Esophagus (tissue), 2 donors: ENCODE results near the gene ABI3. TPM values are rescaled to one million over a fixed set of nuclear protein-coding genes. Genes with fewer than 3 reads are reported as not detected.

Experiments
- H3K27ac ChIP-seq, 2 donors: one replicate each; pipeline ENCODE4 v1.5.1; 2013; ENCODE audit warnings: low read depth in 2 of 2, mild to moderate bottlenecking in 2 of 2, inconsistent platforms in 1 of 2, low read length in 1 of 2, moderate library complexity in 1 of 2
- H3K27me3 ChIP-seq, 2 donors: one replicate each; pipeline ENCODE4 v1.6.1; 2013; ENCODE audit warnings: low read length in 2 of 2, control low read depth in 1 of 2, mild to moderate bottlenecking in 1 of 2; ENCODE audit not compliant: insufficient read depth in 2 of 2, control insufficient read depth in 1 of 2
- H3K36me3 ChIP-seq, 2 donors: one replicate each; pipeline ENCODE4 v1.6.1; 2013; ENCODE audit warnings: low read length in 1 of 2; ENCODE audit not compliant: control insufficient read depth in 2 of 2, insufficient read depth in 2 of 2
- H3K4me1 ChIP-seq, 2 donors: one replicate each; pipeline ENCODE4 v1.6.1; 2013; ENCODE audit warnings: low read length in 1 of 2; ENCODE audit not compliant: control insufficient read depth in 2 of 2, insufficient read depth in 2 of 2
- H3K4me3 ChIP-seq, 2 donors: one replicate each; pipeline ENCODE4 v1.5.1; 2013; ENCODE audit warnings: low read length in 2 of 2, mild to moderate bottlenecking in 2 of 2, low read depth in 1 of 2, moderate library complexity in 1 of 2
- H3K9me3 ChIP-seq, 2 donors: one replicate each; pipeline ENCODE4 v1.6.1; 2013; ENCODE audit warnings: mild to moderate bottlenecking in 2 of 2, low read depth in 1 of 2, low read length in 1 of 2, moderate library complexity in 1 of 2; ENCODE audit not compliant: control insufficient read depth in 2 of 2, insufficient read depth in 1 of 2
- WGBS, 2 donors: extraction: QIAGEN DNeasy Blood & Tissue Kit; methylation state at CpG; one replicate each; pipeline ENCODE4 v1.1.7; 2013; 5-methylcytosine and 5-hydroxymethylcytosine counted together
- polyA plus RNA-seq, 2 donors: library from polyadenylated mRNA; stranded (reverse); fragments of 200-250 nt; gene quantifications; one replicate each; pipeline ENCODE4 v1.2.3, GENCODE V29; 2013
- donor health status: healthy with polysubstance abuse.
- donor health status: Bipolar disorder and iron deficiency.

The ABI3 gene
- polyA plus RNA-seq, 2 donors: 2.4 to 4.1 TPM

DNA sequence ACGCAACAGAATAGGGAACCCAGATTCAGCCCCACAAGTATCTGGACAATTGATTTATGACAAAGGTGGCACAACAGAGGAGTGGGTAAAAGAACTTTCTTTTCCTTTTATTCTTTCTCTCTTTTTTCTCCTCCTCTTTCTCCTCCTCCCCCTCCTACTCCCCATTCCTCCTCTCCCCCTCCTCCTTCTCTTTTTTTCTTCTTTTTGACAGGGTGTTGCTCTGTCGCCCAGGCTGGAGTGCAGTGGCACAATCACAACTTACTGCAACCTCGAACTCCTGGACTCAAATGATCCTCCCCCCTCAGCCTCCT lies 16.3 kb upstream of the ABI3 start:
- Histone ChIP-seq H3K4me3 (no peak overlapping the region), H3K9me3 (no peaks in the 10 kb centered on the region), H3K36me3 (no peaks in the 10 kb centered on the region), H3K27me3 (no peaks in the 10 kb centered on the region), H3K27ac (peak overlapping the region in 1 of 2 donors; percentile 67), H3K4me1 (no peaks in the 10 kb centered on the region)
- 41 to 46% methylated on average over 3 of the region's 3 CpGs for WGBS, 2 donors

DNA sequence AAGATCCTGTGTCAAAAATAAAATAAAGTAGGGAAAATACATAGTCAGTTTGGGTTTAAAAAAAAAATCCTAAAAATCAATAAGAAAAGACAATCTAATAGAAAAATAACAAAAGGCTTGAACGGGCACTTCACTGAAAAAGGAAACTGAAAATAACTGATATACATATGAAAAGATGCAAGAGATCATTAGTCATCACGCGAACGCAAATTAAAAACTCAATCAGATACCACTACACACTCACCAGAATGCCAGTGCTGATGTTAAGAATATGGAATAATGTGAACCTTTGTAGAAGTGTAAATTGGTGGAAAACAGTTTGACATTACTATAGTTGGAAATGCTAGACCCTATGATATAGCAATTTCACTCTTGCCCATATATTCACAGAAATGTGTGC lies 14.8 kb upstream of the ABI3 start:
- H3K4me1 ChIP-seq: no peaks in the 10 kb centered on the region
- no peak overlapping the region for H3K27ac ChIP-seq
- no peaks in the 10 kb centered on the region for H3K27me3 ChIP-seq
- no peaks in the 10 kb centered on the region for H3K36me3 ChIP-seq
- H3K4me3 ChIP-seq: no peak overlapping the region
- no peaks in the 10 kb centered on the region for H3K9me3 ChIP-seq
- 56 to 58% methylated on average over 4 of the region's 4 CpGs for WGBS, 2 donors

DNA sequence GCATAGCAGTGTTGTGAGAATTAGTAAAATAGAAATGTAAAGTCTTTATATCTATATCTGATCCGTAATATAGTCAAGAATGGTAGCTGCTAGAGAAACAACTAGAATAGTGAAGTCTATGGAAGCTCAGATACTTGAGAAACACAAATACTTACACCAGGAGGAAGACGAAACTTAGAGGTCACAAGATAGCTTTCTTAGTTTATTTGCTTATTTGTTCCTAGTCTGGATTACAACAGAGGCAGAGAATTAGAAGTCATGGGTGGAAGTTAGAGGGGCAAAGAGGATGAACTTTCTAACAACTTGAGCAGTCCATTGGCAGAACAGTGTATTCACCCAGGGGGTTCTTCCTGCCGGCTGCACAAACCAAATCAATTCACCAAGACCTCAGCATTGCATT lies 14.0 kb upstream of the ABI3 start:
- Histone ChIP-seq H3K4me1 (no peaks in the 10 kb centered on the region), H3K9me3 (no peaks in the 10 kb centered on the region), H3K27ac (no peak overlapping the region), H3K36me3 (no peaks in the 10 kb centered on the region), H3K4me3 (no peak overlapping the region), H3K27me3 (no peaks in the 10 kb centered on the region)
- 84 to 91% methylated on average over 3 of the region's 3 CpGs for WGBS, 2 donors

DNA sequence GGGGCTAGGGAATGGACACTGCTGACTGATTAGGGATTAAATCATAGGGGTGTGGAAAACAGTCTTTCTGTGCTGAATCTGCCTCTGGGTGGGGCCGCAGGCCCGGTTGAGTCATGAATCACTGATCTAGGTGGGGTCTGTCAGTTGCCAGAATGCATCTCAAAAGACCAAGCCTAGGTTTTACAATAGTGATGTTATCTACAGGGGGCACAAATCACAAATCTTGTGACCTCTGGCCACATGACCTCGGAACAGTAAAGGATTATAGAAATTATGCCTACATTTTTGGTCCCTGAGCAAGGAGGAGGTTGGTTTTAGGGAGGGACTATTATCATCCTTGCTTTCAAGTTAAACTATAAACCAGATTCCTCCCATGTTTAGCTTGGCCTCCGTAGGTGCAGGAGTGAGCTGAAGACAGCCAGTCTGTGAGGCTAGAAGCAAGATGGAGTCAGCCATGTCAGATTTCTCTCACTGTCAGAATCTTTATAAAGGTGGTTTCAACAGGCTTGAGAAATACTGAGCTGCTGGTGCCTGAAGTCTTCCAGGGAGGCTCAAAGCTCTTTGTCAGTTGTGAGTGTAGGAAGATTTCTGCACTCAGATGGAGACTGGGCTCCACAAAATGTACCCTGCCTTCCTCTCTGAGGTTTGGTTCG lies 13.0 kb upstream of the ABI3 start:
- 42 to 52% methylated on average over 5 of the region's 5 CpGs for WGBS, 2 donors
- Histone ChIP-seq H3K36me3 (no peaks in the 10 kb centered on the region), H3K27ac (no peak overlapping the region), H3K27me3 (no peaks in the 10 kb centered on the region), H3K4me1 (no peaks in the 10 kb centered on the region), H3K4me3 (no peak overlapping the region), H3K9me3 (no peaks in the 10 kb centered on the region)

DNA sequence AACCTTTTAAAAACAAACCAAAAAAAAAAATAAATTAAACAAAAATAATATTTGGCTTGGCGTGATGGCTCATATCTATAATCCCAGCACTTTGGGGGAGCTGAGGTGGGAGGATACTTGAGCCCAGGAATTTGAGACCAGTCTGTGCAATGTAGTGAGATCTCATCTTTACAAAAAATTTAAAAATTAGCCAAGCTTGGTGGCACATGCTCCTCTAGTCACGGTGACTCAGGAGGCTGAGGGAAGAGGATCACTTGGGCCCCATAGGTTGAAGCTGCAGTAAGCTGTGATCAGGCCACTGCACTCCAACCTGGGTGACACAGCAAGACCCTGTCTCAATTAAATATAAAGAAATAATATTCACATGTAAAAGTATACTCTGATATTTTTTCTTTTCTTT lies 12.3 kb upstream of the ABI3 start:
- Histone ChIP-seq H3K27me3 (no peaks in the 10 kb centered on the region), H3K4me3 (no peak overlapping the region), H3K27ac (no peak overlapping the region), H3K4me1 (no peaks in the 10 kb centered on the region), H3K36me3 (no peaks in the 10 kb centered on the region), H3K9me3 (no peaks in the 10 kb centered on the region)
- 87 to 97% methylated on average over 2 of the region's 2 CpGs for WGBS, 2 donors

DNA sequence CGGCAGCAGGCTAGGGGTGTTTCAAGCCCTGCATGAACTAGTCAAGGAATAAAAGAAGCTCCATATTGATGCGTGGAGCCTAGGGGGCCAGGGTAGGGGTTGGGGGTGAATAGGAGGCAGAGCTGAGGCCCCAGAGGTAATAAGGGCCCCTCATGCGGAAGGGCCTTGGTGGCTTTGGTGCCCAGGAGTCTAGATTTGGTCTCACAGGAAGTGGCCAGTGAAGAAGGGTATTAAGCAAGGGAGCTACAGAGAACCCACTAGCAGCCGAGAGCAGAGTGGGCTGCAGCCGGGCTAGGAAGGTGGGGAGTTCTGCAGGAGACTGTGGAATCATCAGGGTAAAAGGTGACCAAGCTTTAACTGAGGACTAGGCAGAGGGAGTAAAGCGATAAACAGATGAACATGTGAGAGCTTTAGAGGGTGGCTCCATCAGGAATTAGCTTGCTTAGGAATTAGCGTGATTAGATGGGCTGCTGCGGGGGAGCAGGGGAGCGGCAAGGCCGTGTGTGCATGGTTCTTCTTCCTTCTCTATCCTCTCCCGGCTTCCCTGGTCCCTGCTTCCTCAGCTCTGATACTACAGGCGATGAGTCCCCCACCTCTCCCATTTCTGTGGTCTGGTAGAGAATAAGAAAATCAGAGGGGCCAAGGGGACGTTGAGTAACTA lies 10.0 kb upstream of the ABI3 start:
- no peak overlapping the region for H3K4me3 ChIP-seq
- no peaks in the 10 kb centered on the region for H3K36me3 ChIP-seq
- WGBS, 2 donors: 88 to 92% methylated on average over 13 of the region's 13 CpGs
- no peaks in the 10 kb centered on the region for H3K27me3 ChIP-seq
- no peaks in the 10 kb centered on the region for H3K4me1 ChIP-seq
- H3K9me3 ChIP-seq: no peaks in the 10 kb centered on the region
- H3K27ac ChIP-seq: no peak overlapping the region

DNA sequence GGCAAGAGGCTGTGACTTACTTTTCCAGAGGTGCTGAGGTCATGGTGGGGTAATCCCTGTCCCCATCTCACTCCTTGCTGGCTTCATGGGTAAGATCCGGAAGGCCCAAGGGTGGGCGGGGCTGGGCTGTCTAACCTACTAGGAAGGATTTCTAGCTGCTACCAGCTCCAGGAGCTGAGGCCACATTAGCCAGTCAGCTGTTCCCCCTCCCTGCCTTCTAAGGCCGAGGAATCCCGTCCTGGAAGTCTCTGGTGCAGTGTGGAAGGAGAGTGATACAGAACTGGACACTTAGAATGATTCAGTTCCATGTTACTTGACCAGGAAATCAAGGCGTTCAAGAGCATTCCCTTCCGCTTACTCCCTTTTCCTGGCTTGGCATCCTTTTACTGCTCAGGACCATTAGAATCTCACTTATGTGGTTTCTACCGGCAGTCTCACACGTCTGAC lies 9.0 kb upstream of the ABI3 start:
- H3K4me1 ChIP-seq: no peaks in the 10 kb centered on the region
- no peak overlapping the region for H3K27ac ChIP-seq
- no peaks in the 10 kb centered on the region for H3K27me3 ChIP-seq
- 80 to 83% methylated on average over 8 of the region's 8 CpGs for WGBS, 2 donors
- H3K36me3 ChIP-seq: no peaks in the 10 kb centered on the region
- no peak overlapping the region for H3K4me3 ChIP-seq
- no peaks in the 10 kb centered on the region for H3K9me3 ChIP-seq

DNA sequence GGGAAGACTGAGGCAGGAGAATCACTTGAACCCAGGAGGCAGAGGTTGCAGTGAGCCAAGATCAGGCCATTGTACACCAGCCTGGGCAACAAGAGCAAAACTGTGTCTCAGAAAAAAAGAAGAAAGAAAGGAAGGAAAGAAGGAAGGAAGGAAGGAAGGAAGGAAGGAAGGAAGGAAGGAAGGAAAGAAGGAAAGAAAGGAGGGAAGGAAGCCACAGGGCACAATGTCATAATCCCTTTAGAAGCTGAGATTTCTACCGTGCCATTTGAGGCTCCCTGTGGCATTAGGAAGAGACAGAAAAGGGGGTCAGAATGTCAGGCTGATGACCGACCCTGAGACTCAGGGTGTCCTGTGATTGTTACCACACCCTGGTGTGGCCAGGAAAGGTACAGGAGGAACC lies 6.7 kb upstream of the ABI3 start:
- Histone ChIP-seq H3K4me3 (no peak overlapping the region), H3K9me3 (no peaks in the 10 kb centered on the region), H3K36me3 (no peaks in the 10 kb centered on the region), H3K4me1 (no peaks in the 10 kb centered on the region), H3K27me3 (no peaks in the 10 kb centered on the region), H3K27ac (no peak overlapping the region)
- 70 to 74% methylated on average over 2 of the region's 2 CpGs for WGBS, 2 donors

DNA sequence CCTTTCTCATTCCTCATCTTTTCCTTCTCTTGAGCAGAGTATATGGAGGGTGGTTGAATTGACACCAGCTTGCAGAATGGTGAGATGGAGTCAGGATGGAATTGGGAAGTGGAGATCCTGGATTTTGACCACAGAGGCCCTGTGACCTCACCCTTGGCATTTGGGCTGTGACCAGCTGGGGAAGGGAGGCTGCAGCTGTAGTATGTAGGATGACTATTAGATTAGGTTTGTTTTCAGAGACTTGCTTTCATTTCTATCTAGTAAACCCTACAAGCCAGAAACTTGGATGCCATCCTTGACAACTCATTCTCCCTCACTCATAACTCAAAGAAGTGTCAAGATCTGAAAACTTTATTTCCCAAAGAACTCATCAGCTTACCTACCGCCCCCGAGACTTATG lies 6.0 kb upstream of the ABI3 start:
- H3K4me3 ChIP-seq: no peak overlapping the region
- no peaks in the 10 kb centered on the region for H3K36me3 ChIP-seq
- 93 to 100% methylated on average over 2 of the region's 2 CpGs for WGBS, 2 donors
- H3K9me3 ChIP-seq: no peaks in the 10 kb centered on the region
- H3K27me3 ChIP-seq: no peaks in the 10 kb centered on the region
- peaks cover 0 to 2% of the 10 kb centered on the region in 2 donors for H3K4me1 ChIP-seq
- H3K27ac ChIP-seq: no peak overlapping the region

DNA sequence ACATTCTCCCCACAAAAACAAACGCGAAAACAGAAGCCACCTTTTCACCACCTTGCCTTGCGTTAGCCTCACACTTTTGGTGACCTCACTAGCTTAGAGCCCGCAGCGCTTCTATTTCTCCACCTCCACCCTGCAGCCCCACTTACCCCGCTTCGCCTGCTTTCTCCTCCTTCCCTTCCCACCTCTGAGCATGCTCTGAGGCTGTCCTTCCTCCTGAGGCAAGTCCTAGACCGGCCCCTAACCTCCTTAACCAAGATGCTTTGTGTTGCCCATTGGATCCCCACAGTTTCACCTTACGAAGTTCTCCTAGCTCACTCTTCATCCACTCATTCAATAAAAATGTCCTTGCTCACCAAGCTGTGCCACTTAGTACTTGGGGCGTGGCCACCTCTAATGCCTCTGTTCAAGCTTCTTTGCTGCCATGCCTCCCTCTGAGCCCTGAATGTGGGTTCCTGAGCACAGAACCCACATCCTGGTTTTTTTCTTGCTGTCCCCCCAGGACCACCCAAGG lies 1.4 kb upstream of the ABI3 start:
- Histone ChIP-seq H3K36me3 (no peaks in the 10 kb centered on the region), H3K9me3 (no peaks in the 10 kb centered on the region), H3K27ac (peak overlapping the region in 1 of 2 donors; percentile 37), H3K4me3 (no peak overlapping the region), H3K4me1 (peaks cover 0 to 3% of the 10 kb centered on the region in 2 donors), H3K27me3 (no peaks in the 10 kb centered on the region)
- WGBS, 2 donors: 77 to 81% methylated on average over 10 of the region's 10 CpGs
